CD14-positive monocyte (primary cell): ENCODE measurements around the gene RAI2. TPM values are rescaled to one million over a fixed set of nuclear protein-coding genes. Genes with fewer than 3 reads are reported as not detected.

Source experiments
- DNase-seq, 3 donors: peaks; one replicate each; pipeline ENCODE4 v3.0.0-alpha.2; 2011 to 2022
- H2AFZ ChIP-seq: 2 replicates; pipeline ENCODE4 v1.6.0; 2012; ENCODE audit warnings: mild to moderate bottlenecking, low read depth, low read length, inconsistent platforms; ENCODE audit not compliant: insufficient read depth, poor library complexity, severe bottlenecking
- H3K27ac ChIP-seq, 2 donors: 1 replicate in 1 of 2; 2 replicates in 1 of 2; pipeline ENCODE4 v1.5.1; 2012 to 2013; ENCODE audit warnings: low read length in 2 of 2, control low read depth in 1 of 2, inconsistent platforms in 1 of 2, low read depth in 1 of 2, mild to moderate bottlenecking in 1 of 2
- H3K27me3 ChIP-seq, 2 donors: one replicate each; pipeline versions ENCODE4 v1.6.0 to v1.6.1; 2011 to 2013; ENCODE audit warnings: low read length in 2 of 2; ENCODE audit not compliant: control insufficient read depth in 2 of 2, insufficient read depth in 2 of 2
- H3K36me3 ChIP-seq, 2 donors: replicated peaks in 1 of 2; 1 replicate in 1 of 2; 2 replicates in 1 of 2; pipeline versions ENCODE4 v1.5.1 to v1.6.1; 2012 to 2013; ENCODE audit warnings: low read length in 2 of 2, control low read depth in 1 of 2, inconsistent platforms in 1 of 2, mild to moderate bottlenecking in 1 of 2; ENCODE audit not compliant: insufficient read depth in 2 of 2, control insufficient read depth in 1 of 2
- H3K4me1 ChIP-seq, 2 donors: 1 replicate in 1 of 2; 2 replicates in 1 of 2; pipeline versions ENCODE4 v1.5.1 to v1.6.1; 2012 to 2013; ENCODE audit warnings: low read length in 2 of 2, control low read depth in 1 of 2, inconsistent platforms in 1 of 2, mild to moderate bottlenecking in 1 of 2, moderate library complexity in 1 of 2; ENCODE audit not compliant: insufficient read depth in 2 of 2, control insufficient read depth in 1 of 2
- H3K4me2 ChIP-seq: replicated peaks from 2 replicates; pipeline ENCODE3; 2012; ENCODE audit warnings: low read length, moderate library complexity, mild to moderate bottlenecking; ENCODE audit not compliant: poor library complexity, severe bottlenecking; ENCODE audit errors: extremely low read depth
- H3K4me3 ChIP-seq, 3 experiments: fragments of 200-600 bp in 1 of 3; sonication (generic) in 1 of 3; replicated peaks in 1 of 3; 1 replicate in 2 of 3; 2 replicates in 1 of 3; pipeline ENCODE4 v1.5.1; 2011 to 2013; ENCODE audit warnings: low read length in 3 of 3, mild to moderate bottlenecking in 3 of 3, control low read depth in 2 of 3, low read depth in 2 of 3, inconsistent platforms in 1 of 3, moderate library complexity in 1 of 3
- H3K79me2 ChIP-seq: 2 replicates; pipeline ENCODE4 v1.6.0; 2012; ENCODE audit warnings: mild to moderate bottlenecking, control low read depth, inconsistent platforms, low read length, moderate library complexity; ENCODE audit not compliant: insufficient read depth
- H3K9ac ChIP-seq: 2 replicates; pipeline ENCODE4 v1.6.0; 2017; ENCODE audit warnings: low read length, mild to moderate bottlenecking; ENCODE audit not compliant: insufficient read depth, poor library complexity, severe bottlenecking
- H3K9me3 ChIP-seq, 2 donors: replicated peaks in 1 of 2; 1 replicate in 1 of 2; 2 replicates in 1 of 2; pipeline versions ENCODE4 v1.5.1 to v1.6.1; 2012 to 2013; ENCODE audit warnings: low read length in 2 of 2, control low read depth in 1 of 2; ENCODE audit not compliant: control insufficient read depth in 1 of 2, insufficient read depth in 1 of 2
- H4K20me1 ChIP-seq: 2 replicates; pipeline ENCODE4 v1.6.0; 2012; ENCODE audit warnings: mild to moderate bottlenecking, low read length, control low read depth, moderate library complexity; ENCODE audit not compliant: insufficient read depth
- H3K27ac Mint-ChIP-seq, 7 donors: one replicate each; pipeline ENCODE4 v1.8.0; 2020; ENCODE audit warnings: mild to moderate bottlenecking in 7 of 7, mixed read lengths in 7 of 7, moderate library complexity in 6 of 7, inconsistent platforms in 2 of 7
- H3K27me3 Mint-ChIP-seq, 3 donors: one replicate each; pipeline ENCODE4 v1.8.0; 2021 to 2022; ENCODE audit warnings: low read depth in 3 of 3, mild to moderate bottlenecking in 3 of 3, mixed read lengths in 3 of 3, moderate library complexity in 3 of 3, inconsistent platforms in 1 of 3
- H3K36me3 Mint-ChIP-seq, 2 donors: one replicate each; pipeline ENCODE4 v1.8.0; 2020; ENCODE audit warnings: mixed read lengths in 2 of 2, inconsistent platforms in 1 of 2, mild to moderate bottlenecking in 1 of 2
- H3K4me1 Mint-ChIP-seq: one replicate; pipeline ENCODE4 v1.8.0; 2020; ENCODE audit warnings: mild to moderate bottlenecking, mixed read lengths
- H3K4me3 Mint-ChIP-seq, 2 donors: one replicate each; pipeline ENCODE4 v1.8.0; 2020; ENCODE audit warnings: mild to moderate bottlenecking in 2 of 2, mixed read lengths in 2 of 2, moderate library complexity in 1 of 2
- H3K9me3 Mint-ChIP-seq, 7 donors: one replicate each; pipeline ENCODE4 v1.8.0; 2020 to 2022; ENCODE audit warnings: mixed read lengths in 7 of 7, mild to moderate bottlenecking in 6 of 7, moderate library complexity in 6 of 7, inconsistent platforms in 2 of 7
- WGBS: methylation state at CpG from one replicate; pipeline ENCODE4 v1.1.5; 2013; ENCODE audit warnings: missing lambda C conversion rate; ENCODE audit not compliant: insufficient coverage; 5-methylcytosine and 5-hydroxymethylcytosine counted together
- intact Hi-C, 2 donors: fragments of 100-400 bp; cut with micrococcal nuclease; formaldehyde crosslinking; loops; one replicate each; pipeline versions ENCODE4 v1.15.0 to v1.15.1; 2023
- polyA plus RNA-seq, 3 donors: library from polyadenylated mRNA; depleted of rRNA in 1 of 3; unstranded in 2 of 3; stranded (reverse) in 1 of 3; fragments of 300-500 nt in 2 of 3; fragments of >200 nt in 1 of 3; fragmentation: Illumina TruSeq in 2 of 3; gene quantifications; 1 replicate in 2 of 3; 2 replicates in 1 of 3; pipeline ENCODE4 v1.2.3, GENCODE V29; 2012 to 2021
- TF ChIP-seq, protein P1 (sequence below): fragments of 200-600 bp; IDR thresholded peaks from one replicate; pipeline ENCODE4 v1.8.0; 2022; ENCODE audit warnings: antibody characterized with exemption, mild to moderate bottlenecking

RAI2 gene
- polyA plus RNA-seq, 3 donors, result not detected

DNA sequence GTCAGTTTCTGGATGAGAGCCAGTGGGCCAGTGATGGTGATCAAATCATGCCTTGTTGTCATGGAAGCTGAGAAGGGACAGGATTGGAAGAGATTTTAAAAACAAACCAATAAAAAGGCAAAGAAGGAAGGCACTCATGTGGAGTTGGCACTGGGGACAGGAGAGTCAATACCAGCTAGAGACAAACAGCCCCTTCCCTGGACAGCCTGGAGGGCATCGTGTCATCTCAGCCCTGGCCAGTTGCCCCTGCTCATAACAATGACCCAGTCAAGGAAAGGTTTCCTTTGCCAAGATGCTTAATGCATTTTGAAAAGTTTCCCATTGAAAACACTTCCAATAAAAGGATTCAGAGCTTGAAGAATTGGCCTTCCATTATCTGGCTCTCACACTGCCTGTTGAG lies 68.3 kb downstream of the RAI2 start:
- Mint-ChIP-seq H3K4me1 (no peaks in the 10 kb centered on the region), H3K36me3 (no peaks in the 10 kb centered on the region), H3K4me3 (no peak overlapping the region), H3K27ac (no peak overlapping the region), H3K9me3 (no peaks in the 10 kb centered on the region), H3K27me3 (peaks cover 2 to 6% (median 5%) of the 10 kb centered on the region in 3 donors)
- Histone ChIP-seq H3K36me3 (no peaks in the 10 kb centered on the region), H4K20me1 (no peaks in the 10 kb centered on the region), H3K27me3 (no peaks in the 10 kb centered on the region), H2AFZ (no peak overlapping the region), H3K4me2 (no peak overlapping the region), H3K4me3 (no peak overlapping the region), H3K79me2 (no peaks in the 10 kb centered on the region), H3K27ac (no peak overlapping the region), H3K4me1 (no peaks in the 10 kb centered on the region), H3K9me3 (no peaks in the 10 kb centered on the region), H3K9ac (no peak overlapping the region)
- intact Hi-C loops, result no loop called here
- WGBS, result no CpG with 5 or more reads among the region's 1 CpG
- DNase-seq, result no peak
- TF ChIP-seq, protein P1, sequence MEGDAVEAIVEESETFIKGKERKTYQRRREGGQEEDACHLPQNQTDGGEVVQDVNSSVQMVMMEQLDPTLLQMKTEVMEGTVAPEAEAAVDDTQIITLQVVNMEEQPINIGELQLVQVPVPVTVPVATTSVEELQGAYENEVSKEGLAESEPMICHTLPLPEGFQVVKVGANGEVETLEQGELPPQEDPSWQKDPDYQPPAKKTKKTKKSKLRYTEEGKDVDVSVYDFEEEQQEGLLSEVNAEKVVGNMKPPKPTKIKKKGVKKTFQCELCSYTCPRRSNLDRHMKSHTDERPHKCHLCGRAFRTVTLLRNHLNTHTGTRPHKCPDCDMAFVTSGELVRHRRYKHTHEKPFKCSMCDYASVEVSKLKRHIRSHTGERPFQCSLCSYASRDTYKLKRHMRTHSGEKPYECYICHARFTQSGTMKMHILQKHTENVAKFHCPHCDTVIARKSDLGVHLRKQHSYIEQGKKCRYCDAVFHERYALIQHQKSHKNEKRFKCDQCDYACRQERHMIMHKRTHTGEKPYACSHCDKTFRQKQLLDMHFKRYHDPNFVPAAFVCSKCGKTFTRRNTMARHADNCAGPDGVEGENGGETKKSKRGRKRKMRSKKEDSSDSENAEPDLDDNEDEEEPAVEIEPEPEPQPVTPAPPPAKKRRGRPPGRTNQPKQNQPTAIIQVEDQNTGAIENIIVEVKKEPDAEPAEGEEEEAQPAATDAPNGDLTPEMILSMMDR, result no peak

DNA sequence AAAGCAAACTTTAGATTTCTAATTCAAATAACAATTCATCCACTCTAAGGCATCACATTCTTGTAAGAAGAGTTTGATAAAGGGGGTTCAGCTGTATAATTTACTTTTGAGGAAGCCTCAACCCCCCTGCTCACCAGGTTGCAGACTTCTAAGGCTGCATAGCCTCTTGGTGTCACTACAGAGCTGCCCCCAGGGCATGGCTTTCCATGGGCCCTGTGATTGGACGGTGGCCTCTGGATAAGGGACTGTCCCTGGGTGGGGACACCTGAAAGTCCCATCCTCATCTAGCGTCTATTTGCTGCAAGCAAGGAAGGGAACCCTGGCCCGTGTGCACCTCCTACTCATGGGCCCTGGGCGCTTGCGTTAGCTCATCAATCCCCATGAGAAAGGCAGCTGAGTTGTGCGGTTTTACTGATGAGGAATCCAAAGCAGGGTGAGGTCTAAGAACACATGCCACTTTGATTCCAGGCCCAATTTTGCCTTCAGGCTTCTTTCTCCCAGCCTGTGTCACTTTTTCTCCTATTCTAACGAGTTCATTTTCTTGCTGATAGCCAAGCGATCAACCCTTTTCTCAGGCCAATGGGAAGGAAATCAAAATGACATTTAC lies 72.0 kb downstream of the RAI2 start:
- no CpG with 5 or more reads among the region's 8 CpGs for WGBS
- no peak overlapping the region for H3K4me3 Mint-ChIP-seq
- H3K79me2 ChIP-seq, result no peaks in the 10 kb centered on the region
- DNase-seq, result no peak
- no peak overlapping the region for H3K27ac ChIP-seq
- no peaks in the 10 kb centered on the region for H3K4me1 Mint-ChIP-seq
- no peak overlapping the region for H3K27ac Mint-ChIP-seq
- intact Hi-C loops, result no loop called here
- peaks cover 2 to 8% (median 5%) of the 10 kb centered on the region in 3 donors for H3K27me3 Mint-ChIP-seq
- no peak overlapping the region for H3K9ac ChIP-seq
- H3K9me3 Mint-ChIP-seq, result peaks cover 0 to 2% (median 1%) of the 10 kb centered on the region in 7 donors
- no peak overlapping the region for H3K4me2 ChIP-seq
- H3K9me3 ChIP-seq, result no peaks in the 10 kb centered on the region
- H2AFZ ChIP-seq, result no peak overlapping the region
- no peaks in the 10 kb centered on the region for H3K27me3 ChIP-seq
- no peaks in the 10 kb centered on the region for H3K36me3 ChIP-seq
- H3K36me3 Mint-ChIP-seq, result no peaks in the 10 kb centered on the region
- no peak overlapping the region for H3K4me3 ChIP-seq
- no peaks in the 10 kb centered on the region for H3K4me1 ChIP-seq
- H4K20me1 ChIP-seq, result no peaks in the 10 kb centered on the region
- TF ChIP-seq, protein P1, result no peak
